ENCODE results near the gene FGGY.

The FGGY gene

GRCh38 chr1:59314776-59315528 lies 18.1 kb downstream of the FGGY start:
- DNase-seq (ENCODE audit: extremely low read depth in 1 of 2, low read depth in 1 of 2), result no peak

GRCh38 chr1:59315529-59316463 lies 18.9 kb downstream of the FGGY start:
- no peak for DNase-seq (ENCODE audit: extremely low read depth in 1 of 2, low read depth in 1 of 2)

DNA sequence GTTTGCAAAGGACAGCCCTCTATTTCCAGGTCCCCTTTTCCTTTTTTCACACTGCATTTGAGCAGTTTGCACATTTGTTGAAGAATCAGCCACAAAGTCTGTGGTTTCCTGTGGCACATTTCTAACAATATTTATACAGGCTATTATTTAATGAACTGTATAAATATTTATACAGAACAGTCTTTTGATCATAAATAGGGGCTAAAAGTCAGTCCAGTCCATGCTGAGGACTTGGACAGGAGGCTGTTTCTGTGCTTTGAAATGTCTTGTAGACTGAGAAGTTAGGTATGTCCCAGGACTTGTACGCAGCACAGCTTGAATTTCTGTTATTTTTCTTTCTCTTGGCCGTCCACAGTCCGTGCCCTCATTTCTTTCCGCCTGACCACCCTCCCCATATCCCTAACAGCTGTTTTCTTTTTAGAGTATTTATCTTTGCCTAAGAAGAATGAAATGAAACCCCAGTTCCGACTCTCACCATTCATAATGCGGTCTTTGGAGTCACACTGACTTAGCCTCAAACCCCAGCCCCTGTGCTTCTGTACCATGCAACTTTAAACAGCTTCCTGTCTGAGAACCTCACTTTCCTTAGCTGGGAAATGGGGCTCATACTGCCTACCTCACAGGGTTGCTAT lies 19.7 kb downstream of the FGGY start:
- DNase-seq (ENCODE audit: extremely low read depth in 1 of 2, low read depth in 1 of 2), result no peak

DNA sequence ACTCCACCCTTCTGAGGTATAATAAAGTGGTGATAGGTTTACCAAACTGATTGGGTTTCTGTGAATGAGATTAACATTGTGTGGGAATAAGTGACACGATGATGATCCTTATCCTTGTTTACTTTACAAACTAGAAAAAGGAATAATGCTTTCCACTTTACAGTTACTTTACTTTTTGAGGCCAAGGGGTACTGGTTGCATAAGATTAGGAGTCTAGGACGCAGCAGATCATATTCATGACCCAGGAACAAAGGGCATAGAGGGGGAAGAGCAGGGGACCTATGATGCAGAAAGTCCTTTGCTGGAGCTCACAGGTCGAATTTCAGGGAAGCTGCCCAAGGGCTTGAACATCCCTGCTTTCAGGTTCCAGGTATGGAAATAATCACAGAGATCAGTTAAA lies 20.4 kb downstream of the FGGY start:
- DNase-seq (ENCODE audit: extremely low read depth in 1 of 2, low read depth in 1 of 2), result no peak

GRCh38 chr1:59317780-59318179 lies 20.9 kb downstream of the FGGY start:
- DNase-seq (ENCODE audit: extremely low read depth in 1 of 2, low read depth in 1 of 2), result no peak

DNA sequence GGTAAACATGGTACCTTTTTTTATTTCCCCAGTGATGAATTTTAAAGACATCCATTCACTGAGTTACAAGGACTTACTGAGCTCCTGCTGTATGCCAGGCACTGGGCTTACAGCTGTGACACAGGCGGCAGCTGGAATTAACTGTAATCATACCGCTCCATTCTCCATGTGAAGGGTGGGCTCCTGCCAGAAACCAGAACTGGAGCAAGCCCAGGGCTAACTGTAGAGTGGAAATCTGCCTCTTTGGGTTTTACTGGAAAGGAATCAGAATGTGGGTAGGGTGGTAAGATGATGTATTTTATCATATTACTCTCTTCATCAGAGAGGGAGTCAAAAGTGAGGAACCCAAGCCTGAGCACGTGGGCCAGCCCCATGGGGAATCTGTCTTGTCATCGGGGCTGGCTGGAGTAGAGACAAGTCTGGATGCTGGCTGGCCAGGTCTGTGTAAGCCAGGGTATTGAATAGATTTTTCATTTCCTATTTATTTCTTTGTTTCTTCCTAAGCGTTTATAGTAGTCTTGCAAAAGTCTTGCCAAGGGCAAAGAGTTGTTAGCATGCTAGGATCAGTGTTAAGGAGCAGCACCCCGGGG lies 21.5 kb downstream of the FGGY start:
- DNase-seq (ENCODE audit: extremely low read depth in 1 of 2, low read depth in 1 of 2), result no peak

GRCh38 chr1:59322394-59322793 lies 25.5 kb downstream of the FGGY start:
- DNase-seq (ENCODE audit: extremely low read depth in 1 of 2, low read depth in 1 of 2), result no peak

DNA sequence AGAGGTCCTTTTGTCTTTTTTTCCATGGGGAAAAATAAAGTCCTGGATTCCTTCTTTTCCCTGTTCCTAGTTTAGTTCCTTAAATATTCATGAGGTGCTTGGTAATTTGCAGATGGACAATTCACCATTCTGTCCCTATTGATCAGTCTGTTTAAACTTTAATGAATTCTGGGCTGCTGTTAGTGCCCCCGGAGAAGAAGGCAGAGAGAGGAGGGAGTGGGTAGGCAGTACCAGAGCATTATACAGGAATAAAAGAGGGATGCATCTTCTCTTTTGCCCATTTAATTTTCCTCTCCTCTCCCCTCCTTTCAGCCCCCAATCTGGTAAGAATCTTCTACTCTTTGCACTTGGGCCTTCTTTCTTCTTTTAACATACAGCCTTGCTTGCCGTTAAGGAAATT lies 25.9 kb downstream of the FGGY start:
- no peak for DNase-seq (ENCODE audit: extremely low read depth in 1 of 2, low read depth in 1 of 2)

DNA sequence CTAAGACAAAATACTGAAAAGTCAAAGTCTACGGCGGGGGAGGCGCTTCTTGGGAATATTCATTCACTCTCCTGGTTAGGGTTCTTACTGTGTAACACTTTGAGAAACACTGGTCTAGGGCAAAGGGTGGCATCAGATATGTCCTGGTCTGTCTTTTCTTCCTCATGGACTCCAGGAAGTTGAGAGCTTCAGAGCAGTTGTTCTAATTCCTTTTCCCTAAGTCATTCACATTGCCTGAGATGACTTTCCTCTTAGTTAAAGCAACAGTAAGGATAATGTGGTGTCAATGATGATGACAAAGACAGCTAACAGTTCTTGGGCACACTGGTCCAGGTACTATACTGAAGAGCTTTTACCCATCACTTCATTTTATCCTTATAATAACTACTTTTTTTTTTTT lies 27.0 kb downstream of the FGGY start:
- DNase-seq (ENCODE audit: extremely low read depth in 1 of 2, low read depth in 1 of 2), result no peak

DNA sequence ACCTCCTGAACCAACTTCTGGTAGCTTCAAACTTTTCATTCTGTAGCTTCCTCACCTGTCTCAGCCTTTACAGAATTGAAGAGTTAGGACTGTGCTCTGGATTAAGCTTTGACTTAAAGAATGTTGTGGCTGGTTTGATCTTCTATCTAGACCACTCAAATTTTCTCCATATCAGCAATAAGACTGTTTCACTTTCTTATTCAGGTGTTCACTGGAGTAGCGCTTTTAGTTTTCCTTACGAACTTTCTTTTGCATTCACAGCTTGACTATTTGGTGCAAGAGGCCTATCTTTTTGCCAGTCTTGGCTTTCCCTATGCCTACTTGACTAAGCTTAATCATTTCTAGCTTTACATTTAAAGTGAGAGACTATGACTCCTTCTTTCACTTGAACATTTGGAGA lies 31.5 kb downstream of the FGGY start:
- no peak for DNase-seq (ENCODE audit: extremely low read depth in 1 of 2, low read depth in 1 of 2)

- no peak for DNase-seq (ENCODE audit: extremely low read depth in 1 of 2, low read depth in 1 of 2)
Measured at GRCh38 chr1:59329412-59330053, 32.6 kb downstream of the FGGY start.

DNA sequence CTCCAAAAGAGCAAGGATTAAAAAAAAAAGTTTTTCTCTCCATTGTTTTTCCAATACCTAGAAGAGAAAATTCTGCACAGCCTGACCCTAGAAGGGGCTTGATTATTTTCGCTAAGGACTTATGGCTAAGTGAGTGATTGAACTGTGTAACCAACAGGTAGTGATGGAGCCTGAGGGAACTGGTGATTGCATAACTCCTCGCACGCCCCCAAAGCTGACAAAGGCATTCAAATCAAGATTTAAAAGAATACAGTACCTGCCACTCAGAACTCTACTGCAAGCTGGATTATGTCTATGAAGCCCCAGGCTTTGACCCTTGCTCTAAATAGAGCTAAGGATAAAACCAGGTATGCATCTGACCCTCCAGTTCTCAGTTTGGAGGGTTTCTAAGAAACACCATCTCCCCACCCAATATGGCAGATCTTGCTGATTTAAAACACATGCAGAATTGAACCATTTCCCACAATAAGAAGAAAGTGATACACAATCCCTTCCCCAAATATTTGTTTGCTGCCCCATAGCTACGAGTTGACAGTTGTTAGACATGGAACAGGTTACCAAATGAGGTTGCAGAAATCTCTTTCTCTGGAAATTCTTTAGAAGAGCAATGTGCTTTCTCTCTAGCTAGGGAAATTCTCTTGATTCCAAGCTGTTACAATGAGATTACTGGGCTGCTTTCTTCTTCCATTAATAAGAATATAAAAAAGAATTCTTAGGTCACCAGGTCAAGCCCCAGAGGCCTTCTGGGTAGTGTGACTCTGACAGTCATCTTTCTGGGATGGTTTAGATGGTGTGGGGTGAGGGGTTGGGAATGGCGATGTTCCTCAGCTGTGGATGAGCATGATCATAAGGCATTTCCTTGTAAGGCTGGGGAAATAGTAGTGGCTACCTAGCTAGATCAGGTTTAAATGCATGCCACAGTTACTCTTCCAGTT lies 35.1 kb downstream of the FGGY start:
- DNase-seq (ENCODE audit: extremely low read depth in 1 of 2, low read depth in 1 of 2), result no peak

DNA sequence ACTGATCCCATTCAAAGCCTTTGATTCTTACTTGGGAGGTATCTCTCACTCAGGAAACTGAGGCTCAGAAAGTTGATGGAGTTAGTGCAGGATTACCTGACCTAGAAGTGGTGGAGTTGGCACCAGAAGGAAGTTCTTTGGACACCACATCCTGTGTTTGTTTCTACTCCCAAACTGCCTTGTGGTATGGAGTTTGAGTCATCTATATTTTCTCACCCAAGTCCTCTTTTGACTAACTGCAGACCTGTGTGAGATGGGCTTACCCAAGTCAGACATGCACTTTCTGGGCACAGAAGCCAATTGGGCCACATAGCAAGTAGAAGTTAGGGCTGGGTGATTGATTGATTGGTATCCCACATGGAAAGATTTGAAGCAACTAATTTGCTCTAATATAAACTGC lies 36.1 kb downstream of the FGGY start:
- DNase-seq (ENCODE audit: extremely low read depth in 1 of 2, low read depth in 1 of 2), result no peak

DNA sequence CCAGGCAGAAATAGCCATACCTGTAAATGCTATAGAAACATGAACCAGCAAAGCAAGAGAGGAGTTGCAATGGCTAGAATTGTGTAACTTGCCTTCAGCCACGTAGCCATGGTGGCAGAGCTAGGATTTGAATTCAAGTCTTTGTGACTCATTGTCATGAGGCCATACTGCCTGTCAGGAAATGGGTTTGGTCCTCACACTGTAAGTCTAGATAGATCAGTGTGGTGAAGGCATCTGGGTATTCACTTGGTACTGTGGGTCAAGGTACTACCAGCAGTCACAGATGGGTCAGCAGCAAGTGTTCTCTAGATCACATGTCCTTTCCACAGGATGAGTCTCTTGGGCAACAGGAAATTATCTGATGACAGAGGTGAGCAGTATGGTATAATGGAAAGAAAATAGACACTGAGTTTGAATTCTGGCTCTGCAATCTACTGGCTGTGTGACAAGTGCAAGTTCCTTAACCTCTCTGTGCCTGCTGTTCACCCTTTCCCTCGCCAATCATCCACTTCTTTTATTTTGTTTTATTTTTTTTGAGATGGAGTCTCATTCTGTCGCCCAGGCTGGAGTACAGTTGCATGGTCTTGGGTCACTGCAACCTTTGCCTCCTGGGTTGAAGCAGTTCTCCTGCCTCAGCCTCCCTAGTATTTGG lies 36.9 kb downstream of the FGGY start:
- no peak for DNase-seq (ENCODE audit: extremely low read depth in 1 of 2, low read depth in 1 of 2)

- DNase-seq (ENCODE audit: extremely low read depth in 1 of 2, low read depth in 1 of 2), result no peak
Measured at GRCh38 chr1:59340411-59341307, 43.8 kb downstream of the FGGY start.

DNA sequence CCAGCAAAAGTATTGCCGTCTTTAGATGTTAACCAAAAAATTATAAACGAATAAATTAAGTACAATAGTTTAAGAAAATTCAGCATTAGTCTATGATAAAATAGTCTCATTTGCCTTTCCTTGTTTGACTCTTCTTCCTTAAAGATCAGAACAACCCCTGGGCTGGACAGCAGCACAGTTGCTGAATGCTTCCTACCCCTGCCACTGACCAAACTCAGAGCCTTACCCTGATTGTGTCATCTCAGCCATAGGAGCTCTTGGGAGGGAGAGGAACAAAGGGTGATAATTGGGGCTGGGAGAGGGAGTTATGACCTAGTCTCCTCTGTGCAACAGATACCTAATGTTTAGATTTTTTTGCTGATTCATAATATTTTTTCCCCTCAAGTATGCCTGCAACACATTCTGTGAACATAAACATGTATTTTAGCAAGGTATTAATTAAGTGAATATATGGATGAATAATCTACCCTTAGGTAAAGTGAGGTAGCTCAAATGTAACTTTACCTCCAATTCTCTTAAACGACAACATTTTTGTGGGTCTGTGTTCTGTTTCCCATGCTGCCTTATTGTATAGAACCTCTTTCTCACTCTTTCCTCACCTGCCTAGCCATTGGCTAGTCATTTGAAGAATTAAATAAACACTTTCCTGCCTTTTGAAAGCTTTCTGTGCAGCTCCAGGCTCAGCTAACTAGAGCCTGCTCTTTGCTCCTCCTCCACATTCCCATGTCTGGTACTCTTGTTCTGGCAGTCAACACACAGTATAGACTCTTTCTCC lies 46.1 kb downstream of the FGGY start:
- no peak for DNase-seq (ENCODE audit: extremely low read depth in 1 of 2, low read depth in 1 of 2)

GRCh38 chr1:59343576-59343840 lies 46.6 kb downstream of the FGGY start:
- DNase-seq (ENCODE audit: extremely low read depth in 1 of 2, low read depth in 1 of 2), result no peak

DNA sequence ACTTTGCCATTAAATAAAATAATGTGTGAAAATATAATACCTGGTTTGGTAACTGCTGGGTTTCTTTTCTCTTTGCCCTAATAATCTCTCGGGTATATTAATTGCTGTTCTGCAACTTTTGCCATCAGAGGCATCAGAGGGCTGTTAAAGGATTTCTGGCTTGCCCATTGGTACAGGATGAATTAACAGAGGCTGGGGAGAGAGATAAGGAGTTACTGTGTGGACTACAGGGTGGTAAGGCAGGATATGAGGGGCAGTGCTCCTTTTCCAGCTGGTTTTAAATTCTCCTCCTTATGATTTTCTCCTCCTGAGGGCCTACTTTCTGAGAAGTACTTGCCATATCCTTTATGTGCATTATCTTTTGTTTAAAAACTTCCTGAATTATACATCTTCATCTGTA lies 48.3 kb downstream of the FGGY start:
- DNase-seq (ENCODE audit: extremely low read depth in 1 of 2, low read depth in 1 of 2), result no peak

Measured in activated CD8-positive, alpha-beta memory T cell treated with anti-CD3 and anti-CD28 coated beads for 1 hour (primary cell).